AG10803 (cell line): Measurements from ENCODE around the gene MORN1.

Source experiments
- DNase-seq: peaks from one replicate; pipeline ENCODE4 v3.0.0; 2010; ENCODE audit warnings: low read depth
- H3K4me3 ChIP-seq: 2 replicates; pipeline ENCODE4 v1.5.1; 2011; ENCODE audit warnings: mild to moderate bottlenecking, low read length, control low read depth
- TF ChIP-seq, protein P1 (sequence below): conservative IDR thresholded peaks from 2 replicates; pipeline ENCODE4 v1.5.1; 2011; ENCODE audit warnings: mild to moderate bottlenecking, low read length, control low read depth, inconsistent platforms

The MORN1 gene

GRCh38 chr1:2381741-2382620, 9.4 kb downstream of the MORN1 start:
- no peak overlapping the region for H3K4me3 ChIP-seq
- peak; percentile 78 for DNase-seq
- TF ChIP-seq, protein P1, sequence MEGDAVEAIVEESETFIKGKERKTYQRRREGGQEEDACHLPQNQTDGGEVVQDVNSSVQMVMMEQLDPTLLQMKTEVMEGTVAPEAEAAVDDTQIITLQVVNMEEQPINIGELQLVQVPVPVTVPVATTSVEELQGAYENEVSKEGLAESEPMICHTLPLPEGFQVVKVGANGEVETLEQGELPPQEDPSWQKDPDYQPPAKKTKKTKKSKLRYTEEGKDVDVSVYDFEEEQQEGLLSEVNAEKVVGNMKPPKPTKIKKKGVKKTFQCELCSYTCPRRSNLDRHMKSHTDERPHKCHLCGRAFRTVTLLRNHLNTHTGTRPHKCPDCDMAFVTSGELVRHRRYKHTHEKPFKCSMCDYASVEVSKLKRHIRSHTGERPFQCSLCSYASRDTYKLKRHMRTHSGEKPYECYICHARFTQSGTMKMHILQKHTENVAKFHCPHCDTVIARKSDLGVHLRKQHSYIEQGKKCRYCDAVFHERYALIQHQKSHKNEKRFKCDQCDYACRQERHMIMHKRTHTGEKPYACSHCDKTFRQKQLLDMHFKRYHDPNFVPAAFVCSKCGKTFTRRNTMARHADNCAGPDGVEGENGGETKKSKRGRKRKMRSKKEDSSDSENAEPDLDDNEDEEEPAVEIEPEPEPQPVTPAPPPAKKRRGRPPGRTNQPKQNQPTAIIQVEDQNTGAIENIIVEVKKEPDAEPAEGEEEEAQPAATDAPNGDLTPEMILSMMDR = peak; percentile 86

- no peak overlapping the region for H3K4me3 ChIP-seq
- TF ChIP-seq, protein P1 = no peak
- no peak for DNase-seq
Measured at GRCh38 chr1:2380816-2381591, 10.3 kb downstream of the MORN1 start.

- TF ChIP-seq, protein P1 = no peak
- no peak overlapping the region for H3K4me3 ChIP-seq
- DNase-seq = no peak
Measured at GRCh38 chr1:2379733-2380404, 11.5 kb downstream of the MORN1 start.

DNA sequence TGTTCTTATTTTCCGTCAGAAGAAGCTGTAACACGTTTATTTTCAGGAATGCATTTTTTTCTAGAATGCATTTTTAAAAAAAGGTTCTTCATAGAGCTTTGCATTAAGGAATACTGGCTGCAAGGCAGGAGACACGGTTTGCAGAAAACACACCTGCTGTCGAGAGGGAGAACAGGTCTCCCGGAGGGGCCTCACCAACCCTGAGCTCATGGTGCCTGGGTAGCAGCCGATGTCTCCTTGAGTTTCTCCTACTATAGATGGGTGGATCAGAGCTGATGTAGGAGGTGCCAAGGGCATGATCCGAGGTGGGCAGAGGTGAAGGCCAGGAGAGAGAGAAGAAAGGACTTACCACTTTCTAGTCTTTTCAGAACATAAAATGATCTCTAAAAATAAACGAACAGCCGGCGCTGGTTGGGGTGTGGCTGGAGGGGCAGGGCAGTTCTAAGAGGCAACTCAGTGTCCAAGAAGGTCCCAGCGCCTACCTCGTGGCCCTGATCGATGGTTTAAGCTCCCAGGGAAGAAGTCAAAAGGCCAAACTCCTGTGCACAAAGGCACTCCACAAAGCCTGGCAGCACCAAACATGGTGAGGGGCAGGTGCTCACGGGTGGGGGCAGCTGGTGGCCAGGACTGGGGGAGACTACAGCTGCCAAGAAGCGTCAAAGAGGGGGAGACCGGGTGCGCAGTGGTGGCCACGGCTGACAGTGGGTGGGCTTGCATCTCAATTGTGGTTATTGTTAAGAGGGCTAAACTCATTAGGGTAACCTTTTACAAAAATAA, 12.2 kb downstream of the MORN1 start:
- no peak for DNase-seq
- H3K4me3 ChIP-seq = no peak overlapping the region
- TF ChIP-seq, protein P1 = no peak

DNA sequence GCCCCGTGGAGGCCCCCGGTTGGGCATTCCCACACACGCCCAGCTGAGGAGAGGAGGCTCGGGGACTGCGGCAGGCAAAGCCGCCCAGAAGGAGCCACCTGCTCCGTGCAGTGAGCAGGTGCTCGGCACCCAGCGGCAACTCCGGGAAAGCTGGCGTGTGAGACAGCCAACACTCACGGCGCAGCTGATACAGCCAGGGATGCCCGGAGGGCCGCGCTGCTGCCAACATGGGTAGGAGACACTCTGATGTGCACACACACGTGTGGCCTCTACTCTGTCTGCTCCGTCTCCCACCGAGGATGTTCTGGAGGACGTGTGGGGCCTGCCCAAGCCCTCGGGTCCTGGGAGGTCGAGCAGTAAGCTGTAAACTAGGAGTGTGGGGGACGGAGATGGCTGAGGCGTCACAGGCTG, 12.9 kb downstream of the MORN1 start:
- TF ChIP-seq, protein P1 = no peak
- no peak for DNase-seq
- no peak overlapping the region for H3K4me3 ChIP-seq

DNA sequence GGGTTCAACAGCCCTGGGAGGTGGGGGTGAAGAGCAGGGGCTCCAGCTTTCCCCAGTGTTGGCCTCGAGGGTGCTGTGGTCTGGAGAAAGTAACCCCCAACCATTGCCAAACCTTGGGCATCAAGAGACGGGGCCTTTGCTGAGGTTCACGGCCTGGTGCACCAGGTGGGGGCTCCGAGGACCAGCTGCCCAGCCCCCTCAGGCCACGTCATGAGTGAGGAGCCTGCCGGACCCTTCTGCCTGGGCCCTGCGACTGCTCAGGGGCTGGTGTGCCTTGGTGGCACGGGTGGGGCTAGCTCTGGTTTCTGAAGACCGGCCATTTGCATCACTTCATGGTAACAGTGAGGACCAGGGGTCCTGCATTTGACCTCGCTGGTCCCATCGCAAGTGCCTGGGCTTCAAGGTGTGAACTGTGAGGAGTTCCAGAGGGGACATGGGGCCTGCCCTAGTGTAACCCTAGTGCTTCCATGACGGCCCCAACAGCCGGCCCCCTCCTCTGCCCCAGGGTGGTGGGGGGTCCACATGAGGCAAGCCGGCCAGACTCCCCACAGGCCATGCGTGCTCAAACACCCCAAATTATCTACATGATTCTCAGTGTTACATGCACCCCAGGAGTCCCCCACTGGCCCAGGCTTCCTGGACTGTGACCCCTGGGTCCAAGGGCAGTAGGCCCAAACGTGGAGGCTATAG, 13.5 kb downstream of the MORN1 start:
- TF ChIP-seq, protein P1 = no peak
- H3K4me3 ChIP-seq = no peak overlapping the region
- DNase-seq = no peak
